IMR-90 (cell line): Measurements from ENCODE around the gene CCSER1. TPM values are rescaled to one million over a fixed set of nuclear protein-coding genes. Genes with fewer than 3 reads are reported as not detected.

Experiments
- ATAC-seq: fragments of 200-7000 bp; cut with Tn5 transposase; 2 replicates; pipeline ENCODE4 v1.9.1; 2020; ENCODE audit warnings: low read depth, mild to moderate bottlenecking, moderate library complexity
- BruUV-seq: library from RNA; stranded (reverse); fragments of 400-500 nt; replicated peaks from 2 replicates; lab custom pipeline; 2021; lab: Mats Ljungman, UMichigan
- CTCF ChIA-PET: fragments of 300-600 bp; formaldehyde crosslinking; extraction: SDS; loops from one replicate; lab custom pipeline; 2021; ENCODE audit warnings: antibody characterized with exemption; lab: Yijun Ruan, JAX
- POLR2A ChIA-PET: fragments of 300-600 bp; sonication (Branson Sonifier 250); formaldehyde crosslinking; loops from one replicate; lab custom pipeline; 2022; ENCODE audit warnings: antibody characterized with exemption; ENCODE audit not compliant: unreplicated experiment; lab: Charles Lee
- DNase-seq: peaks from one replicate; pipeline ENCODE4 v3.0.0; 2013
- H2AFZ ChIP-seq: replicated peaks from 2 replicates; pipeline ENCODE3; 2013; ENCODE audit warnings: low read length, mild to moderate bottlenecking; ENCODE audit not compliant: poor library complexity
- H2AK5ac ChIP-seq: 2 replicates; pipeline ENCODE4 v1.6.1; 2013; ENCODE audit warnings: low read depth, low read length, inconsistent platforms
- H2AK9ac ChIP-seq: replicated peaks from 2 replicates; pipeline ENCODE3; 2013; ENCODE audit warnings: mild to moderate bottlenecking, low read depth, low read length, moderate library complexity; ENCODE audit not compliant: poor library complexity
- H2BK120ac ChIP-seq: 2 replicates; pipeline ENCODE4 v1.6.1; 2013; ENCODE audit warnings: low read depth, low read length, inconsistent platforms
- H2BK15ac ChIP-seq: 3 replicates; pipeline ENCODE4 v1.6.1; 2013; ENCODE audit warnings: low read depth, low read length, inconsistent platforms
- H2BK20ac ChIP-seq: 2 replicates; pipeline ENCODE4 v1.6.1; 2013; ENCODE audit warnings: low read depth, mild to moderate bottlenecking, inconsistent platforms, low read length, moderate library complexity
- H2BK5ac ChIP-seq: 2 replicates; pipeline ENCODE4 v1.6.1; 2013; ENCODE audit warnings: mild to moderate bottlenecking, low read depth, low read length, inconsistent platforms; ENCODE audit not compliant: poor library complexity, severe bottlenecking
- H3K14ac ChIP-seq: replicated peaks from 2 replicates; pipeline ENCODE4 v1.6.1; 2013; ENCODE audit warnings: low read depth, low read length, inconsistent platforms
- H3K18ac ChIP-seq: 2 replicates; pipeline ENCODE4 v1.6.1; 2013; ENCODE audit warnings: low read depth, low read length, control low read depth
- H3K23ac ChIP-seq: 2 replicates; pipeline ENCODE4 v1.6.1; 2013; ENCODE audit warnings: low read depth, low read length, inconsistent platforms
- H3K27ac ChIP-seq: 2 replicates; pipeline ENCODE4 v1.5.1; 2013; ENCODE audit warnings: mild to moderate bottlenecking, control low read depth, low read length; ENCODE audit not compliant: insufficient read depth
- H3K27me3 ChIP-seq: 2 replicates; pipeline ENCODE4 v1.6.1; 2013; ENCODE audit warnings: low read length; ENCODE audit not compliant: control insufficient read depth, insufficient read depth
- H3K36me3 ChIP-seq: 2 replicates; pipeline ENCODE4 v1.6.1; 2013; ENCODE audit warnings: low read length, mixed read lengths; ENCODE audit not compliant: control insufficient read depth, insufficient read depth
- H3K4ac ChIP-seq: 2 replicates; pipeline ENCODE4 v1.6.1; 2013; ENCODE audit warnings: low read depth, low read length, inconsistent platforms
- H3K4me1 ChIP-seq: 2 replicates; pipeline ENCODE4 v1.6.1; 2013; ENCODE audit warnings: low read length, mixed read lengths; ENCODE audit not compliant: control insufficient read depth, insufficient read depth
- H3K4me2 ChIP-seq: 2 replicates; pipeline ENCODE4 v1.6.1; 2013; ENCODE audit warnings: low read depth, mild to moderate bottlenecking, control low read depth, low read length, moderate library complexity
- H3K4me3 ChIP-seq: 2 replicates; pipeline ENCODE4 v1.5.1; 2013; ENCODE audit warnings: low read depth, mild to moderate bottlenecking, control low read depth, low read length, moderate library complexity; ENCODE audit not compliant: insufficient read depth
- H3K56ac ChIP-seq: 2 replicates; pipeline ENCODE4 v1.6.1; 2013; ENCODE audit warnings: low read length, inconsistent platforms; ENCODE audit not compliant: insufficient read depth; ENCODE audit errors: extremely low read depth
- H3K79me1 ChIP-seq, 2 experiments: 2 replicates each; pipeline ENCODE4 v1.6.1; 2013; ENCODE audit warnings: low read length in 2 of 2, inconsistent platforms in 1 of 2, low read depth in 1 of 2
- H3K9ac ChIP-seq: 2 replicates; pipeline ENCODE4 v1.6.1; 2013; ENCODE audit warnings: low read depth, low read length, control low read depth
- H3K9me1 ChIP-seq: 2 replicates; pipeline ENCODE4 v1.6.1; 2013; ENCODE audit warnings: low read length, inconsistent platforms; ENCODE audit not compliant: insufficient read depth
- H3K9me3 ChIP-seq: 2 replicates; pipeline ENCODE4 v1.6.1; 2013; ENCODE audit warnings: low read length; ENCODE audit not compliant: control insufficient read depth, insufficient read depth
- H4K20me1 ChIP-seq: 2 replicates; pipeline ENCODE4 v1.6.1; 2013; ENCODE audit warnings: low read length, inconsistent platforms; ENCODE audit not compliant: insufficient read depth
- H4K5ac ChIP-seq: 2 replicates; pipeline ENCODE4 v1.6.1; 2013; ENCODE audit warnings: mild to moderate bottlenecking, low read depth, low read length, control low read depth
- H4K8ac ChIP-seq, 2 experiments: 2 replicates each; pipeline ENCODE4 v1.6.1; 2013; ENCODE audit warnings: low read depth in 2 of 2, low read length in 2 of 2, control low read depth in 1 of 2, inconsistent platforms in 1 of 2
- H4K91ac ChIP-seq: 2 replicates; pipeline ENCODE4 v1.6.1; 2013; ENCODE audit warnings: low read depth, low read length, inconsistent platforms; ENCODE audit not compliant: insufficient read depth
- BHLHE40 ChIP-seq: fragments of 150-350 bp; IDR thresholded peaks from 2 replicates; pipeline ENCODE4 v1.6.1; 2016; ENCODE audit warnings: mild to moderate bottlenecking, low read depth, low read length
- CEBPB ChIP-seq: IDR thresholded peaks from 2 replicates; pipeline ENCODE4 v1.6.1; 2012; ENCODE audit warnings: low read depth, low read length, improper control_type of control experiment
- CTCF ChIP-seq: conservative IDR thresholded peaks from 2 replicates; pipeline ENCODE4 v1.5.1; 2012; ENCODE audit warnings: mild to moderate bottlenecking, low read depth, low read length, improper control_type of control experiment
- MXI1 ChIP-seq: IDR thresholded peaks from 2 replicates; pipeline ENCODE4 v1.6.1; 2012; ENCODE audit warnings: low read depth, mild to moderate bottlenecking, low read length, moderate library complexity, borderline replicate concordance
- POLR2A ChIP-seq: IDR thresholded peaks from 2 replicates; pipeline ENCODE4 v1.6.1; 2012; ENCODE audit warnings: mild to moderate bottlenecking, low read depth, low read length
- USF2 ChIP-seq: fragments of 150-350 bp; IDR thresholded peaks from 2 replicates; pipeline ENCODE4 v1.6.1; 2017; ENCODE audit warnings: mild to moderate bottlenecking, antibody characterized with exemption, low read length, low read depth
- WGBS, 2 experiments: methylation state at CpG; one replicate each; pipeline versions ENCODE4 v1.1.5 to v1.1.7; 2013; ENCODE audit warnings: missing lambda C conversion rate in 2 of 2; ENCODE audit not compliant: insufficient read length in 1 of 2; ENCODE audit errors: extremely low coverage in 2 of 2; 5-methylcytosine and 5-hydroxymethylcytosine counted together
- dilution Hi-C: fragments of 300-500 bp; cut with HindIII; formaldehyde crosslinking; loops from one replicate; pipeline ENCODE4 v1.14.3; 2018; ENCODE audit warnings: low sequenced_read_pairs; ENCODE audit not compliant: unreplicated experiment
- in situ Hi-C: fragments of 300-500 bp; cut with MboI; formaldehyde crosslinking; loops from 3 replicates; pipeline ENCODE4 v1.14.3; 2019; ENCODE audit warnings: low sequenced_read_pairs, inconsistent platforms, mixed read lengths
- intact Hi-C: fragments of 100-400 bp; cut with micrococcal nuclease; formaldehyde crosslinking; loops from 2 replicates; pipeline ENCODE4 v1.10.0; 2022
- polyA plus RNA-seq, 3 experiments: library from polyadenylated mRNA; depleted of rRNA; stranded (reverse); fragments of >200 nt; gene quantifications; 2 replicates each; pipeline ENCODE4 v1.2.3, GENCODE V29; 2012; ENCODE audit warnings: low replicate concordance in 1 of 3
- total RNA-seq: library from RNA; depleted of rRNA; stranded (reverse); fragments of >200 nt; gene quantifications from 2 replicates; pipeline ENCODE4 v1.2.3, GENCODE V29; 2012

The CCSER1 gene
- total and polyA plus RNA-seq, 2 of the 4 experiments (the other 2 are of a cell fraction): not detected

- no peak overlapping the region for H3K27ac ChIP-seq
- no peak overlapping the region for H2BK15ac ChIP-seq
- H3K79me1 ChIP-seq: no peaks in the 10 kb centered on the region
- H3K4ac ChIP-seq: no peak overlapping the region
- dilution Hi-C loops: no loop called here
- no peak overlapping the region for H3K18ac ChIP-seq
- H3K9me1 ChIP-seq: no peaks in the 10 kb centered on the region
- ChIA-PET POLR2A (no interaction called here), CTCF (no interaction called here)
- H4K8ac ChIP-seq: no peak overlapping the region
- no peak overlapping the region for H2AK9ac ChIP-seq
- TF ChIP-seq USF2: no peak
- TF ChIP-seq CEBPB: no peak
- no peak for TF ChIP-seq MXI1
- TF ChIP-seq POLR2A: no peak
- TF ChIP-seq BHLHE40: no peak
- TF ChIP-seq CTCF: no peak
- no TSS peak for BruUV-seq
- no peak for DNase-seq
- H3K36me3 ChIP-seq: no peaks in the 10 kb centered on the region
- H3K4me2 ChIP-seq: no peak overlapping the region
- H2BK20ac ChIP-seq: no peak overlapping the region
- no peaks in the 10 kb centered on the region for H4K20me1 ChIP-seq
- H3K56ac ChIP-seq: no peak overlapping the region
- H4K91ac ChIP-seq: no peak overlapping the region
- no peak overlapping the region for H3K14ac ChIP-seq
- no peak overlapping the region for H3K4me3 ChIP-seq
- WGBS, 2 experiments: 67% methylated on average over 1 of the region's 2 CpGs; no CpG with 5 or more reads in 1 of the 2 experiments
- H2AK5ac ChIP-seq: no peak overlapping the region
- no peak overlapping the region for H2BK120ac ChIP-seq
- no peak overlapping the region for H2AFZ ChIP-seq
- H3K9me3 ChIP-seq: peaks cover 2% of the 10 kb centered on the region; the same call in 1 of the 2 replicates
- H2BK5ac ChIP-seq: no peak overlapping the region
- intact Hi-C loops: no loop called here
- H4K5ac ChIP-seq: no peak overlapping the region
- in situ Hi-C loops: no loop called here
- H3K27me3 ChIP-seq: no peaks in the 10 kb centered on the region
- no peak overlapping the region for H3K23ac ChIP-seq
- H3K9ac ChIP-seq: no peak overlapping the region
- no peaks in the 10 kb centered on the region for H3K4me1 ChIP-seq
- ATAC-seq: no peak
Measured at GRCh38 chr4:90857081-90857820, 730.1 kb downstream of the CCSER1 start.
